Measurements from ENCODE around the gene IMMP1L.
"Not testable (repeated sequence)": the region's sequence is repeated elsewhere in the genome, so short reads cannot be mapped to it uniquely, and the experiment has no call there.

The IMMP1L gene

DNA sequence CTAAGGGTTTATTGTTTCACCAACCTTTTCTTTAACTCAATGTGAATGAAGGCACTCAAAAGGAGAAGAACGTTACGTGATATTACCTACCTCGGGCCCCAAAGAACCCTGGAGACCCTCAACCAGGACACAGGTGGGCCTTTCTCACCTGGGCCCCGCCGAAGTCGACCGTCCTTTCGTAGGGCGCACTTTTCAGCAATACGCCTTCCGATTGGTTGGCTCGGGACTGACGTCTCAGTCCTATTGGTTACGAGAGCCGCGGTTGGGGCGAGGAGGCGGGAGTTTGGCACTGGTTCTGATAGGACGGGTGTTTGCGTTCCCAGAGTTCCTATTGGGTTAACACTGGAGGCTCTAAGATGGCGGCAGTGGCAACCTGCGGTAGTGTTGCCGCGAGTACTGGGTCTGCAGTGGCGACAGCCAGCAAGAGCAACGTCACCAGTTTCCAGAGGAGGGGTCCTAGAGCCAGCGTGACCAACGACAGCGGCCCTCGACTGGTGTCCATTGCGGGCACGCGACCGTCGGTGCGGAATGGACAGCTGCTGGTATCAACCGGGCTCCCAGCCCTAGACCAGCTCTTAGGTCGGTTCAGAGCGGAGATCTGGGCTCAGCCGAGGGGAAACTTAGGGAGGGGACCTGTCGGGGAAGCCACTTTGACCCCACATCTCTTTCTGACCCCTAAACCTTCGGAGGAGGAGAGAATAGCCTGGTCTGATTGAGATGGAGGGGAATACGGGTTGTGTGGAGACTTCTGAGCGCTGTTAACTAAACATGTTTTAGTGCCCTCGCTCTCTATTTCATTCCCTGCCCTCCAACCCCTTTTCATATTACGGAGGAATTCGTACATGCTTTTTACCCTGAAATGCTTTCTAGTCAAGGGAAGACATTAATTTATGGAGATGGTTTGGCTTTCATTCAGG, at the start of gene IMMP1L, which contains the start of gene ELP4:
Gene IMMP1L (minus strand): TSS at position 194 of the 917 bp plus-strand sequence. CDS start 46,346 bp downstream, outside the sequence.
Gene ELP4 (plus strand): TSS at position 339 of the 917 bp plus-strand sequence. CDS start 18 bp downstream, at position 357.
- FAIRE-seq: peak; percentile 97

DNA sequence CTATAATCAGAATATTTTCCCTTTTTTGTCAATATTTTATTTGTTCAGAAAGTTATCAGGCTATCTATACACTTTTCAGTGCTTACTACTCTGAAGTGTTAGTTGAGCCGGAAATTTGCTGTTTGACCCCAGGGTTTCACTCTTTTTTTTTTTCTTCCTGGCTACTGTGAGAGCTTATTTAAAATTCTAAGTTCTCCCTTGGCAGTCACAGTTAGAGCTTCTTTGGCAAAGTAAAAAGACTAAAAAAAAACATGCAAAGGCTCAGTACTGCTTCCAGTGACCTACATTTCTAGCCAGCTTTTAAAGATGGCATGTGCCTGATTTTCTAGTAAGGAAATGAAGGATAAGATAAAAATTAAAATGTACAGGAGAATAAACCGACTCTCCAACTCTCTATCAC, 48.6 kb upstream of the IMMP1L start:
- FAIRE-seq: no peak

- FAIRE-seq: no peak
Measured at GRCh38 chr11:31555938-31556337, 46.5 kb upstream of the IMMP1L start.

DNA sequence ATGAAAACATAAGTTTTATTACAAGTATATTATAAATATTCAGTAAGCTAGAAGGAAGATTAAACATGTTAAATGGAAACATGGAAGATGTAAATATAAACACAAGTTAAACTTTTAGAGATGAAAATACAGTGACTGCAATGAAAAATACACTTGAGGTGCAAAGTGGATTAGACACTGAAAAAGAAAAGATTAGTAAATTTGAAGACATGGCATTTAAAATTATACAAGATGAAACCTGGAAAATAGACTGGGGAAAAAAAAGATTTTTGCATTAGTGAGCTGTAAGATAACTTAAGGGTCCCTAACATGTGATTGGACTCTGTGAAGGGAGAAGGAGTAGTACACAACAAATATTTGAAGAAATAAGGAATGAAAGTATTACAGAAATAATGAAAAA, 33.4 kb upstream of the IMMP1L start:
- FAIRE-seq: no peak

DNA sequence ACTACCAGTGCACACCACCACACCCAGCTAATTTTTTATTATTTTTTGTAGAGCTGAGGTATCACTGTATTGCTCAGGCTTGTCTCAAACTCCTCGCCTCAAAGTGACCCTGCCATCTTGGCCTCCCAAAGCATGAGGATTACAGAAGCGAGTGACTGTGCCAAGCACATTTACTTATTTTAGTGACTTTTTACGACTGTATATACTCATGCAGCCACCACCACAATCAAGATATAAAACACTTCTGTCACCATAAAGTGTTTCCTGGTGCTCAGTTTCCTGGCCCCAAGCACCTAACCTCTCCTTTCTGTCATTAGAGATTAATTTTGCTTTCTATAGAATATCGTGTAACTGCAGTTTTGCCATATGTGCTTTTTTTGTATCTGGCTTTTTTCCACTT, 26.1 kb upstream of the IMMP1L start:
- no peak for FAIRE-seq

GRCh38 chr11:31531293-31531692, 21.9 kb upstream of the IMMP1L start:
- no peak for FAIRE-seq

GRCh38 chr11:31529701-31530100, 20.3 kb upstream of the IMMP1L start:
- no peak for FAIRE-seq

- FAIRE-seq: no peak
Measured at GRCh38 chr11:31529189-31529588, 19.8 kb upstream of the IMMP1L start.

- FAIRE-seq: peak; percentile 19
Measured at GRCh38 chr11:31521497-31522150, 12.2 kb upstream of the IMMP1L start.

GRCh38 chr11:31512117-31512516, 2.7 kb upstream of the IMMP1L start:
- no peak for FAIRE-seq

DNA sequence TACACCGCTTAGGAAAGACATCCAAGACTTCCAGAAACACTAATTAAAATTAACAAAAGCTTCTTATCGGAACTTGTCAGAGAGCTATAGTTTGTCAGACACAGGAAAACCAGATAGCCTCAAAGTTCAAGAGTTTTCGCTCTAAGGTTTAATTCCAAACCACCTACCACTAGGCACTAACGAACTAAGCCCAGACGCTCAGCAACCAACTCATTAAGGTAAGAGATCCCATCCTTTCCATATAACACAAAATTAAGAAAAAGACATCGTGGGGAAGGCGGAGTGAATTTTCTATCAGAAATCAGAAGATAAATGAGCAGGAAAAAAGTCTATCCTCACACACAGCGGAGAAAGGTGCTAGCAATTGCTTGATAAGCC, 382 bp downstream of the IMMP1L start:
- FAIRE-seq: no peak

GRCh38 chr11:31500560-31500959, 8.9 kb downstream of the IMMP1L start:
- no peak for FAIRE-seq

GRCh38 chr11:31499576-31500178, 9.7 kb downstream of the IMMP1L start:
- no peak for FAIRE-seq

DNA sequence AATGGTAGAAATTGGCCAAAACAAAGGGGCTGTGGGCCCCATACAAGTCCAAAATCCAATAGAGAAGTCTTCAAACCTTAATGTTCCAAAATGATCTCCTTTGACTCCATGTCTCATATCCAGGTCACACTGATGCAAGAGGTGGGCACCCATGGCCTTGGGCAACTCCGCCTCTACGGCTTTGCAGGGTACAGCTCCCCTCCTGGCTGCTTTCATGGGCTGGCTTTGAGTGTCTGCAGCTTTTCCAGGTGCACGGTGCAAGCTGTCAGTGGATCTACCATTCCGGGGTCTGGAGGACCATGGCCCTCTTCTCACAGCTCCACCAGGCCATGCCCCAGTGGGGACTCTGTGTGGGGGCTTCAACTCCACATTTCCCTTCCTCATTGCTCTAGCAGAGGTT, 15.7 kb downstream of the IMMP1L start:
- FAIRE-seq: not testable (repeated sequence)

- FAIRE-seq: no peak
Measured at GRCh38 chr11:31493235-31493634, 16.2 kb downstream of the IMMP1L start.

DNA sequence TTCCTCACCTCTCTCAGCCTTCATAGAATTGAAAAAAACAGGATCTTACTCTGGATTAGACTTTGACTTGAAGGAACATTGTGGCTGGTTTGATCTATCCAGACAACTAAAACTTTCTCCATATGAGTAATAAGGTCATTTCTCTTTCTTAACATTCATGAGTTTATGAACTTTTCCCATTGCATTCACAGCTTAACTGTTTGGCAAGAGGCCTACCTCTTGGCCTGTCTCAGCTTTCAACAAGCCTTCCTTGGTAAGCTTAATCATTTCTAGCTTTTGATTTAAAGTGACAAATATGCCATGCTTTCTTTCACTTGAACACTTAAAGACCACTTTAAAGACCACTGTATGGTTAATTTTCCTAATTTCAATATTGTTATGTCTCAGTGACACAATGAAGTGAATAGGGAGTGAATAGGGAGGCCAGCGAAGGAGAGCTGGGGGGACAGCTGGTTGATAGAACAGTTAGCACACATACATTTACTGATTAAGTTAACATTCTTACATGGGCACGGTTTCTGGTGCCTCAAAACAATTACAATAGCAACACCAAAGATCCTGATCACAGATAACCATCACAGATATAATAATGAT, 17.0 kb downstream of the IMMP1L start:
- no peak for FAIRE-seq

GRCh38 chr11:31487848-31488247, 21.6 kb downstream of the IMMP1L start:
- peak; percentile 86 for FAIRE-seq

DNA sequence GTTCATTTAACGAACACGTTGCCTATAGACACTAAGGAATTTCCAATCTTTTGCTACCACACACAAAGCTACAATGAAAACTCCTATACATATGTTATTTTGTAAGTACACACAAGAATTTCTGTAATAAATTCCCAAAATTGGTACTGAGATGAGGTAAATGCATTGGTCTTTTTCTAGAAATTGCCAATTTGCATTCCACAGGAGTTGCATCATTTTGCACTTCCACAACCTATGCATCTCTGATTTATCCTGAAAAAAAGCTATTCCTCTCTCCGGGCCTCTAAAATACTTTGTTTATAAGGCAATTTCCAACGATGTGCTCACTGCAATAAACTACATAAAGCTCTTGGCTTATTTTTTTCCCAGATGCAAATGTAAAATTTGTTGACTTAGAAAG, 24.9 kb downstream of the IMMP1L start:
- no peak for FAIRE-seq

DNA sequence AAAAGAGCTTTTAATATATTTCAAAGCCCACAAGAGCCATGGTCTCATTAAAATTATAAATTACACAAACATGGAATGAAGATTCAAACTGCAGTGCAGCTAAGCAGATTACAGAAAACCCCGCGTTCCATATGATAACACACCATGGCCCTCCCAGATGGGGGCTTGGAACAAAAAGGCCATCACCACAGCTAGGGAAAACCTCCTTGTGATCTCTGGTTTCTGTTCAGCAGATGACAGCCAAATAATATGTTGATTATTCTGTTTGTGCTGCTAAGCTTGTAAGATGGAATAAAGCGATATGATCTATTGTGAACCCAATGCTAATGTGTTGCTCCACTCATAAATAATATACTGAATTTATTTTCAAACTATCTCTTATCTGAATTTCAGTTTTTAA, 28.5 kb downstream of the IMMP1L start:
- FAIRE-seq: no peak

- FAIRE-seq: no peak
Measured at GRCh38 chr11:31479066-31479465, 30.4 kb downstream of the IMMP1L start.

DNA sequence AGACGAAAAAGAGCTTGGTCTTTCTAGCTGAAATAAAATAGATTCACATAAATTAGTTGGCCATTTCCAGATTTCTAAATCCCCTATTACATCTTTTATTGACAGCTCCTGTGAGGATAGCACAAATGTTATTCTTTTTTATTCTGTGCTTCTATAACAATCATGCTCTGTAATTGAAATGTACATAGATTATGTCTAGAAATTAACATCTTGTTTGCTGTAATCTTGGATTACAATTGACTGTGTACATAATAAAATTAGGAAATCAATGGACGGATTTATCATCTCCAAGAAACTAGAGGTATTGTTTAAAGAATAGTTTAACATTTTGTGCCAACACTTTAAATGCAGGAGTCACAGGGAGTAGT, 31.2 kb downstream of the IMMP1L start:
- FAIRE-seq: no peak

GRCh38 chr11:31477528-31478222, 31.7 kb downstream of the IMMP1L start:
- FAIRE-seq: no peak

DNA sequence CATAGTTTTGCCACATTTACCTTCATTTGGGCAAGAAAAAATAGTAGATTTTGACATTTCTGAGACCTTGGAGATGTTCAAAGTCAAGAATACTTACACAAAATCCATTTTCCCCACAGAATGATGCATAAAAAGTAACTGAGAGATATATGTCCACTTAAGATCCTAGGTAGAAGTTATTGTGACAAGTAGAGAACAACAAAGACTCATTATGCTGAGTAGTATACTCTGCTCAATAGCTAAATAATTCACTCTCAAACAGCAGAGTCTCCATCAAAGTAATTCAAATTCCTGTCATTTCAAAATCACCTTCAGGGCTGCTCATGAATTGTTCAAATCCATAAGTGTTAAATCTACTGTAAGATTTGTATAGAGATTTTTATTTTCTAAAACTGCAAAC, 35.3 kb downstream of the IMMP1L start:
- no peak for FAIRE-seq
